ENCODE data around the gene IGFBPL1. TPM values are rescaled to one million over a fixed set of nuclear protein-coding genes. Genes with fewer than 3 reads are reported as not detected.

Gene IGFBPL1
- total and polyA plus RNA-seq, 2 of the 8 experiments (the other 6 are each of a cell fraction or from before 2014, with no cell fraction given) = 31.3 to 33.8 TPM

- TF ChIP-seq BRCA1 (IDR thresholded peaks at IDR 0.05; ENCODE audit: low read depth, low read length) = no peak
Measured at GRCh38 chr9:38437193-38437823, 13.1 kb upstream of the IGFBPL1 start (continued).

Measured in H1 (cell line).